NCI-H460 (cell line): ENCODE results near the gene RNU6-7. TPM values are rescaled to one million over a fixed set of nuclear protein-coding genes. Genes with fewer than 3 reads are reported as not detected.

ENCODE experiments used
- small RNA-seq, 2 experiments: library from RNA; depleted of rRNA; stranded (forward); fragments of <200 nt; gene quantifications; one replicate each; pipeline ENCODE3, GENCODE V24; 2014
- total RNA-seq: library from RNA; depleted of rRNA; stranded (reverse); fragments of >200 nt; shearing (Covaris generic); gene quantifications from 2 replicates; pipeline ENCODE4 v1.2.3, GENCODE V29; 2014; rRNA removed

The RNU6-7 gene
- total RNA-seq, 1 experiment from 2014 or later: not detected

Small RNAs within 50 kb of the gene (small RNA-seq; reads per million reads assigned to genes)
- gene RNU6-7 (1.1 to 42.1 reads per million in 2 experiments), gene RNU6-8 (0.06 to 0.18 reads per million in 2 experiments)

Other genes starting within 250 kb of the RNU6-7 start
- 63.7 and 68.6 TPM in 2 replicates for gene ARHGAP5, start 124.7 kb upstream of the RNU6-7 start, total RNA-seq
- not detected in 2 replicates for gene RNU6-8, start 1.2 kb downstream of the RNU6-7 start, total RNA-seq
- gene AKAP6, start 127.3 kb downstream of the RNU6-7 start, total RNA-seq: 0.92 and 2.7 TPM in 2 replicates